H9 (cell line): ENCODE data around the gene KIZ. TPM values are rescaled to one million over a fixed set of nuclear protein-coding genes. Genes with fewer than 3 reads are reported as not detected.

Source experiments
- DNase-seq: peaks from one replicate; pipeline ENCODE4 v3.0.0-alpha.2; 2017
- H2AFZ ChIP-seq: one replicate; pipeline ENCODE4 v1.6.1; 2013; ENCODE audit warnings: mild to moderate bottlenecking, low read length, control low read depth, moderate library complexity
- H2AK5ac ChIP-seq: 2 replicates; pipeline ENCODE4 v1.6.1; 2013; ENCODE audit warnings: low read length, control low read depth, mixed read lengths; ENCODE audit not compliant: insufficient read length
- H2BK120ac ChIP-seq: one replicate; pipeline ENCODE4 v1.6.1; 2013; ENCODE audit warnings: low read depth, mild to moderate bottlenecking, low read length, control low read depth, inconsistent platforms; ENCODE audit not compliant: poor library complexity, severe bottlenecking
- H2BK12ac ChIP-seq: 2 replicates; pipeline ENCODE4 v1.6.1; 2013; ENCODE audit warnings: low read length, control low read depth, mixed read lengths, low read depth; ENCODE audit not compliant: insufficient read length
- H2BK15ac ChIP-seq: 2 replicates; pipeline ENCODE4 v1.6.1; 2013; ENCODE audit warnings: low read depth, low read length, control low read depth
- H2BK20ac ChIP-seq: one replicate; pipeline ENCODE4 v1.6.1; 2013; ENCODE audit warnings: low read depth, mild to moderate bottlenecking, low read length, control low read depth, inconsistent platforms; ENCODE audit not compliant: poor library complexity, severe bottlenecking
- H2BK5ac ChIP-seq: 2 replicates; pipeline ENCODE4 v1.6.1; 2013; ENCODE audit warnings: low read length, control low read depth, mixed read lengths; ENCODE audit not compliant: insufficient read length
- H3K14ac ChIP-seq: 2 replicates; pipeline ENCODE4 v1.6.1; 2013; ENCODE audit warnings: low read length, control low read depth; ENCODE audit not compliant: insufficient read depth
- H3K18ac ChIP-seq: 2 replicates; pipeline ENCODE4 v1.6.1; 2013; ENCODE audit warnings: low read depth, mild to moderate bottlenecking, mixed read lengths, low read length, control low read depth; ENCODE audit not compliant: insufficient read length
- H3K23ac ChIP-seq: 2 replicates; pipeline ENCODE4 v1.6.1; 2013; ENCODE audit warnings: low read length, control low read depth, mixed read lengths, low read depth; ENCODE audit not compliant: insufficient read length
- H3K23me2 ChIP-seq: 2 replicates; pipeline ENCODE4 v1.6.1; 2013; ENCODE audit warnings: low read depth, mild to moderate bottlenecking, mixed read lengths, low read length, control low read depth; ENCODE audit not compliant: insufficient read length, poor library complexity, severe bottlenecking
- H3K27ac ChIP-seq: 2 replicates; pipeline ENCODE4 v1.5.1; 2013; ENCODE audit warnings: low read length, control low read depth, mixed read lengths, low read depth; ENCODE audit not compliant: insufficient read length
- H3K27me3 ChIP-seq: 2 replicates; pipeline ENCODE4 v1.6.1; 2013; ENCODE audit warnings: low read length, control low read depth, inconsistent platforms; ENCODE audit not compliant: insufficient read depth
- H3K4ac ChIP-seq: 2 replicates; pipeline ENCODE4 v1.6.1; 2013; ENCODE audit warnings: low read depth, mild to moderate bottlenecking, control low read depth, inconsistent platforms, low read length, moderate library complexity
- H3K4me1 ChIP-seq: 2 replicates; pipeline ENCODE4 v1.6.1; 2013; ENCODE audit warnings: low read length, control low read depth, inconsistent platforms; ENCODE audit not compliant: insufficient read depth
- H3K4me2 ChIP-seq: 2 replicates; pipeline ENCODE4 v1.6.1; 2013; ENCODE audit warnings: low read length, control low read depth, mixed read lengths; ENCODE audit not compliant: insufficient read length, insufficient read depth
- H3K56ac ChIP-seq: 2 replicates; pipeline ENCODE4 v1.6.1; 2013; ENCODE audit warnings: low read depth, mild to moderate bottlenecking, mixed read lengths, low read length, control low read depth; ENCODE audit not compliant: insufficient read length
- H3K79me1 ChIP-seq: 2 replicates; pipeline ENCODE4 v1.6.1; 2013; ENCODE audit warnings: low read depth, mild to moderate bottlenecking, moderate library complexity, low read length, control low read depth, inconsistent platforms; ENCODE audit not compliant: insufficient read depth, poor library complexity, severe bottlenecking
- H3K79me2 ChIP-seq: 2 replicates; pipeline ENCODE4 v1.6.1; 2013; ENCODE audit warnings: low read length, control low read depth, inconsistent platforms; ENCODE audit not compliant: insufficient read depth
- H3K9ac ChIP-seq: 2 replicates; pipeline ENCODE4 v1.6.1; 2013; ENCODE audit warnings: low read length, control low read depth, mixed read lengths; ENCODE audit not compliant: insufficient read length; ENCODE audit errors: extremely low read depth
- H3K9me3 ChIP-seq: one replicate; pipeline ENCODE4 v1.6.1; 2013; ENCODE audit warnings: low read depth, low read length, inconsistent platforms; ENCODE audit not compliant: control insufficient read depth
- H3T11ph ChIP-seq: one replicate; pipeline ENCODE4 v1.6.1; 2013; ENCODE audit warnings: mild to moderate bottlenecking, low read length, control low read depth, inconsistent platforms
- H4K20me1 ChIP-seq: one replicate; pipeline ENCODE4 v1.6.1; 2013; ENCODE audit not compliant: control insufficient read depth, insufficient read length, insufficient read depth
- H4K5ac ChIP-seq: 2 replicates; pipeline ENCODE4 v1.6.1; 2013; ENCODE audit warnings: low read depth, mild to moderate bottlenecking, mixed read lengths, low read length, control low read depth; ENCODE audit not compliant: insufficient read length
- H4K8ac ChIP-seq: replicated peaks from 2 replicates; pipeline ENCODE4 v1.6.1; 2013; ENCODE audit warnings: low read length, control low read depth, mixed read lengths, low read depth; ENCODE audit not compliant: insufficient read length
- H4K91ac ChIP-seq: 2 replicates; pipeline ENCODE4 v1.6.1; 2013; ENCODE audit warnings: low read depth, mild to moderate bottlenecking, moderate library complexity, mixed read lengths, low read length, control low read depth; ENCODE audit not compliant: insufficient read length
- H3K27ac Mint-ChIP-seq, 3 experiments: 2 replicates in 2 of 3; 3 replicates in 1 of 3; pipeline ENCODE4 v1.8.0; 2020 to 2021; ENCODE audit warnings: mixed read lengths in 3 of 3, mild to moderate bottlenecking in 1 of 3, moderate library complexity in 1 of 3
- H3K27me3 Mint-ChIP-seq: 2 replicates; pipeline ENCODE4 v1.8.0; 2021; ENCODE audit warnings: low read depth, mild to moderate bottlenecking, moderate library complexity, mixed read lengths
- H3K36me3 Mint-ChIP-seq, 3 experiments: 2 replicates in 2 of 3; 3 replicates in 1 of 3; pipeline ENCODE4 v1.8.0; 2020 to 2021; ENCODE audit warnings: low read depth in 3 of 3, mixed read lengths in 3 of 3; ENCODE audit not compliant: insufficient read depth in 1 of 3
- H3K4me1 Mint-ChIP-seq, 2 experiments: 2 replicates each; pipeline ENCODE4 v1.8.0; 2020; ENCODE audit warnings: mixed read lengths in 2 of 2
- H3K4me3 Mint-ChIP-seq, 2 experiments: 2 replicates in 1 of 2; 3 replicates in 1 of 2; pipeline ENCODE4 v1.8.0; 2020 to 2021; ENCODE audit warnings: mild to moderate bottlenecking in 2 of 2, mixed read lengths in 2 of 2, moderate library complexity in 1 of 2
- H3K9me3 Mint-ChIP-seq, 2 experiments: 2 replicates in 1 of 2; 3 replicates in 1 of 2; pipeline ENCODE4 v1.8.0; 2020; ENCODE audit warnings: mild to moderate bottlenecking in 2 of 2, mixed read lengths in 2 of 2, moderate library complexity in 1 of 2
- CTCF ChIP-seq: fragments of 200-600 bp; sonication (generic); conservative IDR thresholded peaks from 3 replicates; pipeline ENCODE4 v1.8.0; 2021; ENCODE audit warnings: antibody characterized with exemption, mild to moderate bottlenecking
- WGBS: extraction: QIAGEN DNeasy Blood & Tissue Kit; methylation state at CpG from one replicate; pipeline ENCODE4 v1.1.7; 2013; ENCODE audit warnings: missing lambda C conversion rate, low lambda C conversion rate, mixed read lengths; ENCODE audit not compliant: insufficient read length; ENCODE audit errors: extremely low coverage; 5-methylcytosine and 5-hydroxymethylcytosine counted together
- total RNA-seq: library from RNA; stranded (reverse); gene quantifications from 2 replicates; pipeline ENCODE4 v1.2.1, GENCODE V29; 2021

The KIZ gene
- total RNA-seq, 1 experiment from 2014 or later = 29.3 TPM

GRCh38 chr20:21103582-21104465 lies 22.1 kb upstream of the KIZ start:
- H2AK5ac ChIP-seq = no peak overlapping the region
- H2BK5ac ChIP-seq = no peak overlapping the region
- H3K79me2 ChIP-seq = no peaks in the 10 kb centered on the region
- no peak overlapping the region for H3K9ac ChIP-seq
- Mint-ChIP-seq H3K27me3 (peaks cover 98% of the 10 kb centered on the region), H3K4me3 (peak overlapping the region; percentile 62 to 89), H3K4me1 (peaks cover 42 to 58% of the 10 kb centered on the region in 2 experiments), H3K9me3 (peaks cover 0 to 3% of the 10 kb centered on the region in 2 experiments; a peak in 2 of 5 replicates), H3K36me3 (no peaks in the 10 kb centered on the region), H3K27ac (no peak overlapping the region)
- no peak overlapping the region for H3T11ph ChIP-seq
- no peaks in the 10 kb centered on the region; the same call in 1 of the 2 replicates for H3K4me1 ChIP-seq
- H3K27ac ChIP-seq = no peak overlapping the region
- H3K4me2 ChIP-seq = peak overlapping the region; percentile 89
- H2BK20ac ChIP-seq = no peak overlapping the region
- H3K23ac ChIP-seq = no peak overlapping the region
- H4K8ac ChIP-seq = no peak overlapping the region
- H4K20me1 ChIP-seq = no peaks in the 10 kb centered on the region
- DNase-seq = peak; percentile 42
- no peak overlapping the region for H3K4ac ChIP-seq
- no peak overlapping the region for H2BK15ac ChIP-seq
- no peak overlapping the region for H2AFZ ChIP-seq
- H4K91ac ChIP-seq = no peak overlapping the region
- H3K27me3 ChIP-seq = peaks cover 43% of the 10 kb centered on the region
- H3K9me3 ChIP-seq = no peaks in the 10 kb centered on the region
- WGBS = no CpG with 5 or more reads among the region's 32 CpGs
- no peak overlapping the region for H3K18ac ChIP-seq
- H3K23me2 ChIP-seq = peaks cover 59% of the 10 kb centered on the region
- H2BK120ac ChIP-seq = no peak overlapping the region
- no peak overlapping the region for H2BK12ac ChIP-seq
- H4K5ac ChIP-seq = no peak overlapping the region
- no peaks in the 10 kb centered on the region for H3K79me1 ChIP-seq
- H3K56ac ChIP-seq = no peak overlapping the region
- TF ChIP-seq CTCF = no peak
- no peak overlapping the region for H3K14ac ChIP-seq
